IgD-negative memory B cell (primary cell): ENCODE results near the gene JAKMIP2. TPM values are rescaled to one million over a fixed set of nuclear protein-coding genes. Genes with fewer than 3 reads are reported as not detected.

Source experiments
- H3K27ac Mint-ChIP-seq, 3 donors: one replicate each; pipeline ENCODE4 v1.8.0; 2020 to 2022; ENCODE audit warnings: mild to moderate bottlenecking in 3 of 3, mixed read lengths in 3 of 3, moderate library complexity in 1 of 3
- H3K27me3 Mint-ChIP-seq: one replicate; pipeline ENCODE4 v1.8.0; 2021; ENCODE audit warnings: mixed read lengths
- H3K36me3 Mint-ChIP-seq: one replicate; pipeline ENCODE4 v1.8.0; 2020; ENCODE audit warnings: mild to moderate bottlenecking, mixed read lengths
- H3K4me1 Mint-ChIP-seq, 3 donors: one replicate each; pipeline ENCODE4 v1.8.0; 2020 to 2022; ENCODE audit warnings: mixed read lengths in 3 of 3, mild to moderate bottlenecking in 1 of 3
- H3K4me3 Mint-ChIP-seq, 4 donors: one replicate each; pipeline ENCODE4 v1.8.0; 2020 to 2022; ENCODE audit warnings: mild to moderate bottlenecking in 4 of 4, mixed read lengths in 4 of 4, moderate library complexity in 3 of 4
- H3K9me3 Mint-ChIP-seq, 3 donors: one replicate each; pipeline ENCODE4 v1.8.0; 2020 to 2021; ENCODE audit warnings: mixed read lengths in 3 of 3, mild to moderate bottlenecking in 1 of 3
- polyA plus RNA-seq: library from polyadenylated mRNA; unstranded; fragments of 300-500 nt; fragmentation: Illumina TruSeq; gene quantifications from one replicate; pipeline ENCODE4 v1.2.3, GENCODE V29; 2021

Gene JAKMIP2
- polyA plus RNA-seq, 1 donor from 2014 or later: 0.14 TPM

DNA sequence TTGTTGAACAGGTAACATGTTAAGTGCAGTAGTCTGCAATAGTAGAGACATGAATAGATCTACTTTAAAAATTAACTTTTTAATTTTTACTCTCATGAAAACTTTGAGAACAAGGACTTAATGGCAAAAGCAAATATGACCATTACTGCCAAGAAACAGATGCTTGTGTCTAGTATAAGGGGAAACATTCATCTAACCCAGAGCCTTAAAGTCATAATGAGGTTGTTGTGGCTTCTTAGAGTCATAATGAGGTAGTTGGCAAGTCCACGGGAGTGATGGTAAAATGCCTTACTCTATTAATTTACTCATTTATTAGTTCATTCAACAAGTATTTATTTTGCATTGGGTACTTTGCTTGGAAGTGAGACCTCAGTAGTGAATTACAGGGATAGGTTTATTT lies 71.5 kb downstream of the JAKMIP2 start:
- no peaks in the 10 kb centered on the region for H3K4me1 Mint-ChIP-seq
- peaks cover 0 to 2% (median 0%) of the 10 kb centered on the region in 3 donors for H3K9me3 Mint-ChIP-seq
- no peak overlapping the region for H3K27ac Mint-ChIP-seq
- no peaks in the 10 kb centered on the region for H3K36me3 Mint-ChIP-seq
- no peak overlapping the region for H3K4me3 Mint-ChIP-seq
- H3K27me3 Mint-ChIP-seq: peaks cover 2% of the 10 kb centered on the region

DNA sequence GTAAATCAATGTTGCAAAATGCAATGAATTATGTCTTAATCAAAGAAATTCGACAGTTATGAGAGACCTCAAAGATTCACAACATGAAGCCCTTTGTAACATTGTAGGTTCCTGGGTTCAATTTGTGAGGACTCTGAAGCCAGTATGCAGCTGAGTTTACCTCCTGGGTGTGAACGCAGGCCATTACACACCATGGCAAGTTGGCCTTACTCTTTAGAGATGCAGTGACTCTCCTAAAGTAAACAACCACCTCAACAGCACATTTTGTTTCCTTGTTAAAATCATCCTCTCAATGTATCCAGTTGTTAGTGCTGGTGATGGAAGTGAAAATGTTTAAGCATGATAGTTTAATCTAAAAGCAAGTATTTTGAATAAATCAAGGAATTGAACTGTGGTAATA lies 73.8 kb downstream of the JAKMIP2 start:
- Mint-ChIP-seq H3K27me3 (no peaks in the 10 kb centered on the region), H3K36me3 (no peaks in the 10 kb centered on the region)

DNA sequence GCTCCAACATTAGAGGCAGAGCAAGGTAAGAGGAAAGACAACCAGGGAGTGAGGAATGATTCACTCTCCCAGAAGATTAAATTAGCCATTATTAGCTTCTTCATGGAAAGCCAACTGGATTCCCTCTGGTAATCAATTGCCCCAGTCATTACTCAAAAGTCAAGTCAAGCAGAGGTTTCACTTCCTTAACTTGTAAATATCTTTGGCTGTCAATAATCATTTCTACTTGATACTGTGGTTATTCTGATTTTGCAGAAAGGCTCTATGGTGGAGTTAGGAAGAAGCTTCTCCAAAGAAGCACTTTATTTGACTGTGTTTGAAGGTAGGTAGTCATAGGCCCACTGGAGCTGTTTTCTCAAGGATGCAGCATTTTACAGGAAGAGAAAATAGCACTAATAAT lies 78.0 kb downstream of the JAKMIP2 start:
- Mint-ChIP-seq H3K9me3 (peaks cover 0 to 2% (median 1%) of the 10 kb centered on the region in 3 donors), H3K4me1 (no peaks in the 10 kb centered on the region), H3K4me3 (no peak overlapping the region), H3K27ac (no peak overlapping the region), H3K36me3 (no peaks in the 10 kb centered on the region), H3K27me3 (no peaks in the 10 kb centered on the region)

More for the DNA sequence above, 73.8 kb downstream of the JAKMIP2 start:
- Mint-ChIP-seq H3K4me3 (no peak overlapping the region), H3K4me1 (no peaks in the 10 kb centered on the region), H3K9me3 (peaks cover 0 to 2% (median 0%) of the 10 kb centered on the region in 3 donors), H3K27ac (no peak overlapping the region)

DNA sequence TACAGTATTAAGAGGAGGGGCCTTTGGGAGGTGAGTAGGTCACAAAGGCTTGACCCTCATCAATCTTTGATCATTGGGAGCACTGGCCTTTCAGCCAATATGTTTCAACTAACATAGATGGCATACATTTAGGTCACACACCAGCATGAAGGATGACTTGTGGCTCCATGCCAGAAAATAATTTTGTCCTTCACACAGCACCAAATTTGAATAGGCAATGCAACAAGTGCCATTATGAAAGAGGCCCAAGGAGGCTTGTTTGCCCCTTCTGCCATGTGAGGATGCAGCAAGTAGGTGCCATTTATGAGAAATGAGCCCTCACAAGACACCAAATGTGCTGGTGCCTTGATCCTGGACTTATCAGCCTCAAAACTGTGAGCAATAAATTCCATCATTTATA lies 81.1 kb downstream of the JAKMIP2 start:
- Mint-ChIP-seq H3K36me3 (peaks cover 5% of the 10 kb centered on the region), H3K4me1 (no peaks in the 10 kb centered on the region)

DNA sequence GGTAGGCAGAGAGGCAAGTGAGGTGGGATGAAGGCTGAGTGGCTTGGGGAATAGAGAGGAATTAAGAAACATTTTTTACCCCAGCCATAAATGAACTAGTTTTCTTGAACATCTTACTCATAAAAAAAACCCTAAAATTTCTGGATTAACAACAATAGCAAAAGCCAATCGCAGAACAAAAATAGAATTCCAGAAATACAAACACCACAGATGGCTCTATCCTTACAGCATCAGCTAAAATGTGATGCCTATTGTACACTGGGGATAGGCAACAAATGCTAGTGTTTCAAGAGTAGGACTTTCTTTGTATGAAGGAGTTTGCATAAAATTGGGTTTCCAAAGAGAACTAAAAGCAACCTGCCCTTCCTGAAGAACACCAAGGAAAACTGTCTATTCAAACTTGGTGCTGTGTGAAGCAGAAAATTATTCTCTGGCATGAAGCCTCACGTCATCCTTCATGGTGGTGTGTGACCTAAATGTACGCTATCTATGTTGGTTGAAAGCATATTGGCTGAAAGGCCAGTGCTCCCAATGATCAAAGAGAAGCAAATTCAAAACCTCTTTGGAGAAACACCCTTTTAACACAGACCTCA lies 82.9 kb downstream of the JAKMIP2 start:
- Mint-ChIP-seq H3K9me3 (peaks cover 8 to 18% (median 8%) of the 10 kb centered on the region in 3 donors), H3K4me1 (no peaks in the 10 kb centered on the region), H3K4me3 (no peak overlapping the region), H3K27ac (no peak overlapping the region), H3K27me3 (no peaks in the 10 kb centered on the region), H3K36me3 (peaks cover 5% of the 10 kb centered on the region)

More for the DNA sequence above, 81.1 kb downstream of the JAKMIP2 start:
- Mint-ChIP-seq H3K27me3 (no peaks in the 10 kb centered on the region), H3K27ac (peak overlapping the region in 1 of 3 donors; percentile 13), H3K4me3 (no peak overlapping the region), H3K9me3 (peaks cover 8 to 18% (median 8%) of the 10 kb centered on the region in 3 donors)

DNA sequence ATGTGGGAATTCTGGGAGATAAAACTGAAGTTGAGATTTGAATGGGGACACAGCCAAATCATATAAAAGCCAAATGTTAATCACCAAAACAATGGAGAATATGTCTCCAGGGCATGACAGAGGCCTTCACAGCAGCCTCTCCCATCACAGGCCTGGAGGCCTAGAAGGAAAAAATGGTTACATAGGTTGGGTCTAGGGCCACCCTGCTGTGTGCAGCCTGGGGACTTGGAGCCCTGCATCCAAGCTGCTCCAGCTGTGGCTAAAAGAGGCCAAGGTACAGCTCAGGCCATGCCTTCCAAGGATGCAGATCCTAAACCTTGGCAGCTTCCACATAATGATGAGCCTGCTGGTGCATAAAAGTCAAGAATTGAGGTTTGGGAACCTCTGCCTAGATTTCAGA lies 85.1 kb downstream of the JAKMIP2 start:
- H3K27ac Mint-ChIP-seq: no peak overlapping the region
- peaks cover 5% of the 10 kb centered on the region for H3K36me3 Mint-ChIP-seq
- H3K4me3 Mint-ChIP-seq: no peak overlapping the region
- H3K27me3 Mint-ChIP-seq: no peaks in the 10 kb centered on the region
- peaks cover 8 to 18% (median 8%) of the 10 kb centered on the region in 3 donors for H3K9me3 Mint-ChIP-seq
- peaks cover 0 to 2% (median 0%) of the 10 kb centered on the region in 3 donors for H3K4me1 Mint-ChIP-seq

DNA sequence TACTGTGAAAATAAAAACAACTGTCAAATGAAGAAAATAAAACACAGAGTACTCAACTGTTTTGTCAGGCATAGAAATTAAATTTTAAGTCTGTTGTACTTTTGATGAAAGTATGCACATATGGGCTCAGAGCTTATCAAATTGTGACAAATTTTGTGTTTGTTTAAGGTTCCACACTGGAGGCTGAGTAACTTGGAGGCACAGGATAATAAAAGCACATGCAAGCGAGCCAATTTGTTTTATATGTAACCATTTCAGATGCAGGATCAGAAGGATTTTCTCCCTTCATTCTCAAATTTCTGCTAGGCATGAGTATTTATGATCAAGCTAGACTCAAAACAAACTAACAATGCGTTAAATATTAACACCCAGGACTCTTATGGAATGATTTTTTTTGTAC lies 87.8 kb downstream of the JAKMIP2 start:
- H3K4me3 Mint-ChIP-seq: no peak overlapping the region
- H3K9me3 Mint-ChIP-seq: peaks cover 6 to 18% (median 6%) of the 10 kb centered on the region in 3 donors
- H3K4me1 Mint-ChIP-seq: peaks cover 0 to 2% (median 0%) of the 10 kb centered on the region in 3 donors
- peaks cover 5% of the 10 kb centered on the region for H3K36me3 Mint-ChIP-seq
- H3K27me3 Mint-ChIP-seq: no peaks in the 10 kb centered on the region
- no peak overlapping the region for H3K27ac Mint-ChIP-seq

DNA sequence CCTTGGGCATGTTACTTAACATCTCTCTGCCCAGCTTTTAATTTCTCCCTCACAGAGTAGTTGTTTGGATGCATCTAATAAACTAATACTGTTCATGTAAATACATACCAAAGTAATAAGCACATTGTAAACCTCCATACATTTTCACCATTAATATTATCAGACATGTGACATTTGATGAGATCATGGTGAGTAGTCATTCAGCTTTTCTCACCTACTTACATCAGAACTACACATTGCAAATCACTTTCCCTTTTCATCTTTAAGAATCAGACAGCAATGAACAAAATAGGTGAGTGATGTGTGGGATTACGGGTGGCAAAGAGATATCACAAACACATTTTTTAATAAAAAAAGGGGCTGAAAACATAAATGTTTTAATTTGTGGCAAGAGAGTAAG lies 89.3 kb downstream of the JAKMIP2 start:
- H3K27me3 Mint-ChIP-seq: no peaks in the 10 kb centered on the region
- peaks cover 3 to 7% (median 4%) of the 10 kb centered on the region in 3 donors for H3K9me3 Mint-ChIP-seq
- H3K36me3 Mint-ChIP-seq: peaks cover 4% of the 10 kb centered on the region
- no peak overlapping the region for H3K27ac Mint-ChIP-seq
- no peak overlapping the region for H3K4me3 Mint-ChIP-seq
- H3K4me1 Mint-ChIP-seq: peaks cover 0 to 2% (median 0%) of the 10 kb centered on the region in 3 donors

DNA sequence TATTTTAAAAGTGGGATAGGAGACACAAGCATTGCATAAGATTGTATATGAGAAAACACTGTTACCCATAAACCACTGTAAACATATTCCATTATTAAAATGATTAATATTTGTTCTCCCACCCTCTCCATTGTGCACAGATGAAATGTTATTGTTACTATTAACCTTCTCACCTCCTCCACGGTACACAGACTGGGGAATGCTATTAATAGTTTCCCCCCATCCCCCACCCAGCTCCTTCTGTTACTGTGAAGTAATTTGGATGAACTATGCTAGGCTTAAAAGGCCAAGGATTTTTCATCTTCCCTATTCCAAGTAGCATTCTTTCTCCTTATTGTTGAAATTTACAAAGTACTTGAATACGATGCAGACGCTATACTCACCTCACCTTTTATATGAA lies 91.4 kb downstream of the JAKMIP2 start:
- Mint-ChIP-seq H3K27me3 (no peaks in the 10 kb centered on the region), H3K4me1 (peaks cover 0 to 2% (median 0%) of the 10 kb centered on the region in 3 donors), H3K36me3 (peaks cover 2% of the 10 kb centered on the region), H3K4me3 (no peak overlapping the region), H3K9me3 (no peaks in the 10 kb centered on the region), H3K27ac (no peak overlapping the region)

DNA sequence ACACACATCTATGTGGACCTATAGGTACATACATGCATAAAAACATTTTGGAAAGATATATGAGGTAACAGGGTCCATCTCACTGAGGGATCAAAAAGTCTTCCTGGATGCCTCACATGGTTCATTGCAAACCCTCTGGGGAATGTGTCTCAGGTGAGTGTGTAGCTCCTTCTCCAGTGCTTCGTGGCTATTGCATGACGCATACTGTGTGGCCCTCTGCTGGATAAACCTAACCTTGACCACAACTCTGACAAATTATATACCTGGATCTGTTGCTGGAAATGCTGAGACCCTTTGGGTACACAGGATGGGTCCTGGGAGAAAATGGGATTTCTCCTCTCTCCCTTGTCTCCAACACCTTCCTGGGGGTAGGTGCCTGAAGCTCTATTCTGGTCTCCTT lies 91.9 kb downstream of the JAKMIP2 start:
- Mint-ChIP-seq H3K4me1 (peaks cover 0 to 2% (median 0%) of the 10 kb centered on the region in 3 donors), H3K4me3 (no peak overlapping the region), H3K27ac (no peak overlapping the region), H3K36me3 (peaks cover 2% of the 10 kb centered on the region), H3K27me3 (no peaks in the 10 kb centered on the region), H3K9me3 (no peaks in the 10 kb centered on the region)

DNA sequence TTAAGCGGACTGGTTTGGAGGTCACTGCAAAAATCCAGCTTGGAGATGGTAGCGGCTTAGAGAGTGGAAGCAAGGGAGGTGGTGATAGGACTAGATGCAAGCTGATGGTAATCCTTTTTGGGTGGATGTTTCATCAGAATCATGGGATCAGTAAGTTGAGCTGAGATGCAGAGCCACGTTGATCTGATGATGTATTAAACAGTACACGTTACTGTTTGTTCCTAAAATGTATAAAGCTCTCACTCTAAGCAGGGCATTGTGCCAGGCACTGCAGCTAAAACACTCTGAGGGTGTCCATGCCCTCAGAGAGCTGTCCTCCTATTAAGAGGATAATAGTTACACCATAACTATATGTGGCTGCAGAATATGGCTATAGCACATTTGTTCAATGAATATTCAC lies 93.1 kb downstream of the JAKMIP2 start:
- no peaks in the 10 kb centered on the region for H3K27me3 Mint-ChIP-seq
- no peak overlapping the region for H3K27ac Mint-ChIP-seq
- H3K4me1 Mint-ChIP-seq: peaks cover 0 to 2% (median 0%) of the 10 kb centered on the region in 3 donors
- no peak overlapping the region for H3K4me3 Mint-ChIP-seq
- H3K9me3 Mint-ChIP-seq: no peaks in the 10 kb centered on the region
- H3K36me3 Mint-ChIP-seq: peaks cover 2% of the 10 kb centered on the region

DNA sequence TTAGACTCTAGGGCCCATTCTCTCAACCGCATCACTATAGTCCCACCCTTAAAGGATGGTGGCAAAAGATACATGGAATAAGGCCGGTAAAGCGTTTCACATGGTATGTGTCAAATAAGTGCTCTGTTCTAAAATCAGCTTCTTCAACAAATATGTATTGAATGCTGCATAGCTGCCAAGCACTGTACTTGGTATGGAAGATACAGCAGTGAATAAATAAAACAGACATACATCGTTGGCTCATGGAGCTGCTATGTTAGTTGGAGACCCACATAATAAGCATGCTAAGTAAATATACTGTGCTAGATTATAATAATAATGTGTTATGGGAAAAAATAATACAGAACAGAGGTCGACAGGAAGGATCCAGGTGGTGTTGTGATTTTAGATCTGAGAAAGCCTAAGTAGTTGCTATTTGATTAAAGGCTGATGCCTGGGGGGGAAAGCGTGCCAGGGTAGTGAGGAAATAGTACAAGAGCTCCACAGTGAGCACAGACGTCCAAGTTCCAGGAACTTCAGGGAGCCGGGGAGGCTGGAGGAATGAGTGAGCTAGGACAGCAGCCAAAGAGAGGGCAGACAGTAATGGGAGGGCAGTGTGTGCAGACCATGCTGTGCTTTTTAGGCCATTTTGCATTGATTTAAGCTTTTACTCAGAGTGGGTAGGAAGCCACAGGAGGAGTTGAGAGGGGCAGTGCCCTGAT lies 93.7 kb downstream of the JAKMIP2 start:
- Mint-ChIP-seq H3K27me3 (no peaks in the 10 kb centered on the region), H3K4me1 (peaks cover 0 to 2% (median 0%) of the 10 kb centered on the region in 3 donors), H3K27ac (no peak overlapping the region), H3K4me3 (no peak overlapping the region), H3K9me3 (no peaks in the 10 kb centered on the region), H3K36me3 (peaks cover 2% of the 10 kb centered on the region)

DNA sequence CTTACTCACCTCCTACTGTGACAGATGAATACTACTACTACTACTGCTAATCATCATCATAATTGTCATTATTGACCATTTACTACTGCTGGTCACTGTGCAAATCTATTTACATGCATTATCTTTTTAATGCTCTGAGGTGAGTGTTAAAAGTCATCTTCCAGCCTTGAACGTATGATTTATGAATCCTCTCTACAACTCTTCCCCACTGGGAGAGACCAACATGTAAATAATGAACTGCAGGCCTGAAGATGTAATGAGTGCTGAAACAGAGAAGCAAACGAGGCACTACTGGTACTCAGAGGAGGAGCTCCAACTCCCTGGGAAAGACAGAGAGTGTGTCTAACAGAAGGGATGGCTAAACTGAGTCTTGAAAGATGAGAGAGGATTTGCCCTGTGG lies 95.4 kb downstream of the JAKMIP2 start:
- H3K36me3 Mint-ChIP-seq: peaks cover 2% of the 10 kb centered on the region

DNA sequence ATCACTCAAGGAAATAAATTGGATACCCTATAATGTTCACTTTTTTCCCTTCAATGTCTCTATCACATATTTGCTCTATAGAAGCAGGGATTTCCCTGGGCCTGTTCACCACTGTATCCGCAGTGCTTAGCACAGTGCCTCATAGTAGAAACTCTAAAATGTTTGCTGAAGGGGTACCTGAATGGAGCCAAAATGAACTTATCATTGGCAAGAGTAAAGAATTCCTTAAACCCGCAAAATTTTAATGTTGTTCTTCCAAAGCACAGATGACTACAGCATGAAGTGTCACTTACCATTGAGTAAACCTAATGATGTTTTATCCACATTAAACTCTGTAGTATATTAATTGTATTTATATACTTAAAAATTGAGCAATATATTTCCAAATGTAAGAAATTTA lies 96.1 kb downstream of the JAKMIP2 start:
- H3K36me3 Mint-ChIP-seq: peaks cover 2% of the 10 kb centered on the region
- H3K4me1 Mint-ChIP-seq: no peaks in the 10 kb centered on the region
- H3K27me3 Mint-ChIP-seq: no peaks in the 10 kb centered on the region
- H3K9me3 Mint-ChIP-seq: no peaks in the 10 kb centered on the region
- no peak overlapping the region for H3K4me3 Mint-ChIP-seq
- no peak overlapping the region for H3K27ac Mint-ChIP-seq

More for the DNA sequence above, 95.4 kb downstream of the JAKMIP2 start:
- no peak overlapping the region for H3K27ac Mint-ChIP-seq
- no peaks in the 10 kb centered on the region for H3K4me1 Mint-ChIP-seq
- no peaks in the 10 kb centered on the region for H3K27me3 Mint-ChIP-seq
- no peaks in the 10 kb centered on the region for H3K9me3 Mint-ChIP-seq
- no peak overlapping the region for H3K4me3 Mint-ChIP-seq

DNA sequence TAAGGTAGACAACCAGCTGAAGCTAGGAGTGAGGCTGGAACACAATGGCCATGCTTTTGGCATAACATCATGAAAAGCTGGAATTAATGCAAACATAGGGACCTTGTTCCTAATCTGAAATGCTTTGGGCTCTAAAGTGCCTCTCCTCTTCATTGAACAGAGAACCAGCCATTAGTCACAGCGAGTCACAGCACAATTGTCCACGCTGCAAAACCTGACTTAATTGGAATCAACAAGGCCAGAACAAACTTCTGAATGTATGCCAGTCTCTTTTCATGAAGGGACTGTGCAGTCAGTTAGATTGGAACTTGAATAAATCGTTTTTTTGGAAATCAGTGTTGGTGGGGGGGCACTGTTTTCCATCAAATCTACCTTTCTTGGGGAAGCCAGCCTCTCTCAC lies 96.5 kb downstream of the JAKMIP2 start:
- H3K4me3 Mint-ChIP-seq: no peak overlapping the region

DNA sequence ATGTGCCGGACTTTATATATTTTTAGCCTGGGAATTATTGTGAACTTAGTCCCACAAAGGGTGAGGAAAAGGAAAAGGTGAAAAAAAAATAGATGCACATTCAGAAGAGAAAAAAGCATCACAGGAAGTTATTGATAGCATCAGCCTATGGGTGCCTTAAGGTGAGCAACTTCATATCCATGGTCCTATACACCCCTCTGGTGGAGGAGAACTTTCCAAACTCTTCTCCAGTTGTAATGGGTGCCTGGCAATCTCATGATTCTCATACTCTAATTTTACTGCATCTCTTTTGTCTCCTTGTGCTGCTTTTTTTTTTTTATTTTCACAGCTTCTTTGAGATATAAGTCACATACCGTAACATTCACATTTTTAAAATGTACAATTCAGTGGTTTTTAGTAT lies 107.4 kb downstream of the JAKMIP2 start:
- H3K4me3 Mint-ChIP-seq: no peak overlapping the region
- no peaks in the 10 kb centered on the region for H3K27me3 Mint-ChIP-seq
- no peak overlapping the region for H3K27ac Mint-ChIP-seq
- peaks cover 0 to 4% (median 0%) of the 10 kb centered on the region in 3 donors for H3K9me3 Mint-ChIP-seq
- H3K4me1 Mint-ChIP-seq: no peaks in the 10 kb centered on the region
- no peaks in the 10 kb centered on the region for H3K36me3 Mint-ChIP-seq

More for the DNA sequence above, 96.5 kb downstream of the JAKMIP2 start:
- Mint-ChIP-seq H3K9me3 (no peaks in the 10 kb centered on the region), H3K36me3 (peaks cover 2% of the 10 kb centered on the region), H3K4me1 (no peaks in the 10 kb centered on the region), H3K27ac (no peak overlapping the region), H3K27me3 (no peaks in the 10 kb centered on the region)
